Limb (tissue), 2 donors: Measurements from ENCODE around the gene RGL1.
"Not testable (repeated sequence)": the region's sequence is repeated elsewhere in the genome, so short reads cannot be mapped to it uniquely, and the experiment has no call there.

Experiments
- DNase-seq, 2 donors: peaks; one replicate each; pipeline ENCODE4 v3.0.0-alpha.2; 2016; ENCODE audit errors: extremely low spot score in 2 of 2

RGL1 gene

DNA sequence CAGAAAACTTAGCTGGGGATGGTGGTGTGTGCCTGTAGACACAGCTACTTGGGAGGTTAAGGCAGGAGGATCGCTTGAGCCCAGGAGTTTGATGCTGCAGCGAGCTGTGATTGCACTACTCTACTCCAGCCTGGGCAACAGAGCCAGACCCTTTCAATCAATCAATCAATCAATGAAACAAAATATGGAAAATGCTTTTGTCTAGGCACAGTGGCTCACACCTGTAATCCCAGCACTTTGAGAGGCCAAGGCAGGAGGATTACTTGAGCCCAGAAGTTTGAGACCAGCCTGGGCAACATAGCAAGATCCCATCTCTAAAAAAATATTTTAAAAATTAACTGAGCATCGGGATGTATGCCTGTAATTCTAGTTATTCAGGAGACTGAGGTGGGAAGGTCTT, 19.0 kb upstream of the RGL1 start:
- DNase-seq = not testable (repeated sequence)

DNA sequence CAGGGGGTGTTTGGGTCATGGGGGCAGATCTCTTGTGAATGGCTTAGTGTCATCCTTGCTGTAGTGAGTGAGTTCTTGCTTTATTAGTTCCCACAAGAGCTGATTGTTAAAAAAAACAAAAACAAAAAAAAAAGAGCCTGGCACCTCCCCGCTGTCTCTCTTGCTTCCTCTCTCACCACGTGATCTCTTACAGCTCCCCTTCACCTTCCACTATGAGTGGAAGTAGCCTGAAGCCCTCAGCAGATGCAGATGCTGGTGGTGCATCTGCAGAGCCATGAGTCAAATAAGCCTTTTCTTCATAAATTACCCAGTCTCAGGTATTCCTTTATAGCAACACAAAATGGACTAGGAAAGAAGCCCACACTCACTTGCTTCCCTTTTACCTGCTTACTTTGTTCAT, 17.2 kb upstream of the RGL1 start:
- DNase-seq = no peak

DNA sequence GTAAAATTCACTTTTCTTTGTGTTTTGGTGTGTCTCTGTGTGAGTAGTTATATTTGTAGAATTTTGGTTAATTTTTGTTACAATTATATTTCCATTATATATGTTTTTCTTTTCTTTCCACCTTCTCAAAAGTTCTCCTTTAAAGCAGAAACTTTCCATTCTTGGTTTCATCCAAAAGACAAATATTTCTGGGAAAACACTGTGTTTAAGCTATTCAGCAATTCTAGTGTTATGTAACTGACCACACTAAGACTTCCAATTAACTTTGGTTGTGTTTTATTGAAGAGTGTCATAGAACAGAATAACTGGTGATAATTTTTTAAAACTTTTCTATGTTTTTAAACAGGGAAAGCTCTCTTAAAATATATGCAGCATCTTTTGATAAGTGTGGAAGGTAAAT, 13.6 kb upstream of the RGL1 start:
- DNase-seq = no peak

DNA sequence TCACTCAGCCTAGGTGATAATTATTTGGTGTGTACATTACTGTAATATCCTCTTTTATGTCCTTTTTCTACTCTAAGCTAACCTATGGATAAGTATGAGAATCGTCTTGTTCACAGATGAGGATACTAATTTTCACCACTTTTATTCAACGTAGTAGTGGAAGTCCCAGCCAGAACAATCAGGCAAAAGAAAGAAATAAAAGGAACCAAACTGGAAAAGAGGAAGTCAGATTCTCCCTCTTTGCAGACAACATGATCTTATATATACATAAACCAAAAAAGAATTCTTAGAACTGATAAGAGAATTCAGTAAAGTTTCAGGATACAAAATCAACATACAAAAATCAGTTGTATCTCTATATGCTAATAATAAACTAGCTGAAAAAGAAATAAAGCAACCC, 12.6 kb upstream of the RGL1 start:
- DNase-seq = no peak

- no peak for DNase-seq
Measured at GRCh38 chr1:183794088-183794487, 10.8 kb upstream of the RGL1 start.

DNA sequence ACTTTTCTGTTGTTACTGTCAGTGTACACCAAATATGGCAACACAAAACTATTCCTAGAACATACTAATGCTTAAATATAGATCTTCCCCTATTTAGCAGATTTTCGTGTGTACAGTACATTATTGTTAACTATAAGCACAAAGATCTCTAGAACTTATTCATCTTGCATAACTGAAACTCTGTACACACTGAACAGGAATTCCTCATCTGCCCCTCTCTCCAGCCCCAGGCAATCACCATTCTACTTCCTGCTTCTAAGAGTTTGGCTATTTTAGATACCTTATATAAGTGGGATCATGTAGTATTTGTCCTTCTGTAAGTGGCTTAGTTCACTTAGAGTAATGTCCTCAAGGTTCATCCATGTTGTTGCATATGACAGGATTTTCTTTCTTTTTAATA, 4.5 kb upstream of the RGL1 start:
- DNase-seq = no peak

DNA sequence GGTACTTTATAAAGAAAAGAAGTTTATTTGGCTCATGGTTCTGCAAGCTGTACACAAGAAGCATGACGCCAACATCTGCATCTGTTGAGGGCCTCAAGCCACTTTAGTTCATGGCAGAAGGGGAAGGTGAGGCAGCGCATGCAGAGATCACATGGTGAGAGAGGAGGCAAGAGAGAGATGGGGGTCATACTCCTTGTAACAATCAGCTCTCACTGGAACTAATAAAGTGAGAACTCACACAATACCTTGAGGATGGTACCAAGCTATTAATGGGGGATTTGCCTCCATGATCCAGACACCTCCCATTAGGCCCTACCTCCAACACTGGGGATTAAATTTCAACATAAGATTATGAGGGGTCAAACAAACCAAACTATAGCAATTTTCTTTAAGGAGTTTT, 3.3 kb upstream of the RGL1 start:
- no peak for DNase-seq

DNA sequence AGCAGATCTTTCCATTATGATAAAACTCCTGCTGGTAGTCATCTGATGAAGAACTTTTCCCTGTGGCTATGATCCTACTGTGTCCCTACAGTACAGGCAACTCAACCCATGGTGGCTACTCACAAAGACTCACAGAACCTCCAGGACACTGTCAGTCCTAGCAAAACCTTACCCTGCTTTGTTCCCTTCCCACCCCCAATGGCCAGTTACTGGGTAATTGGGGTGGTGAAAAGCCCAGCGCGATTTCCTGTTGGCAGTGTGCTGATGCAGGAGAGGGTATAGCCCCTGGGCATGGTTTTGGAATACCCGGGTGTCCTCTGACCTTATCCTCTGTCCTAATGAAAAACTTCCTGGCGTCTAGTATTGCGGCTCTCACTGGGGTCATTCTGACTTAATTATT, 533 bp upstream of the RGL1 start:
- DNase-seq = no peak

DNA sequence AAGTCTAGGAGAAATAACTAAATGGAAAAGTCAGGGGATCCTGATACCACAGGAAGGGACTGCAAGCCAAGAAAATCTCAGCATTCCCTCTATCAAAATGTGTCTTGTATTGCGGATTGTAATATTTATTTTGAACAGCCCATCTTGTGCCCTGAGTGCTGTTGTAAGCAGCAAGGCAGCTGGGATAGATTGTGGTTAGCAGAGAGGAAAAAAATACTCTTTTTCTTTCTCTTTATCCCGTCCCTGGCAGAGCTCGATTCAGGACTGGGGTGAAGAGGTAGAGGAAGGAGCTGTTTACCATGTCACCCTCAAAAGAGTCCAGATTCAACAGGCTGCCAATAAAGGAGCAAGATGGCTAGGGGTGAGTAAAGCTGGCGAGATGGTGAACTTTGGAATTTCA, 1.2 kb downstream of the RGL1 start:
- DNase-seq = no peak

DNA sequence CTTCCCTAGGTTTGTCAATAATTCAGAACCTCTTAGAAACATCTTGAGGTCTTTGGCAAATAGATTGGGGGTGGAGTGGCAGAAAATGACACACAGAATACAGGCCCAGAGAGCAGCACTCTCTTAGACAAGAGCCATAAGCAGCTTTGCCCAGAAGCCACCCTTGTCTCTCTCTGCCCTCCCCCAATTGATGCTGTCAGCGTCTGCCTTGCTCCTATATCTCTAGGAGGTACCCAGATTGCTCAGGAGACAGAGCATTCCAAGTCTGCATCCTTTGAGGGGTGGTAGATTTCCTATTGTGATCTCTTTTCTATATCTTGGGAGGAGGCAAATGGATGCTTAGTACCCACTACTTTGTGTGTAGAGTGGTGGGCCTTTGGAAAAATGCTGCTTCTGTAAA, 1.8 kb downstream of the RGL1 start:
- no peak for DNase-seq

DNA sequence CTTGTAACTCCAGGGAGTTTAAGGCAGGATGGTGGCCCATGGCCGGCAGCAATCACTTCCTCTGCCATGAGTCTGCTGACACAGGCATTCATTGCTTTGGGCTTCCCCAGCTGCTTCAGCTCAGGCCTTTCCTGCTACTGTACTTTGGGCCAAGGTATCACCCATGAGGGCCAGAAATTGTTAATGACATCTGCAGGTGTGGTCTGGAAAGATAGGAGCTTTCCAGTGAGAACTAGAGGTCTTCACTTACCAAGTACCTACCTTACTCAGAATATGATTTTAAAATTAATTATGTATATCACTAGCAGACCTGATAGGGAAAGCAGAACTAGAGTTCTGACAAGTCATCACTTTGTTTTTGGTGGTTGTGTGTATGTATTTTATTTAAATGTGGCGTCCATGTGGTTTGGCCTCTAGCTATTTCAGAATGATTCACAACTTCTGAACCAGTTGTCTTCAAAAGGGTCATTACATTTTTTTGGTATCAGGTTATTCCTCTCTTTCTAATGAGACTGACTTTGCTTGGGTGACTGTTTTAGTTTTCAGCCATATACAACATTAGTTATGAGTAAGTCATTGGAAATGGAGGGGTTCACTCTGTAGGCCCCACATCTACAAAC, 2.7 kb downstream of the RGL1 start:
- DNase-seq = no peak

GRCh38 chr1:183808296-183809027, 3.5 kb downstream of the RGL1 start:
- DNase-seq = no peak

GRCh38 chr1:183810121-183810520, 5.2 kb downstream of the RGL1 start:
- no peak for DNase-seq

DNA sequence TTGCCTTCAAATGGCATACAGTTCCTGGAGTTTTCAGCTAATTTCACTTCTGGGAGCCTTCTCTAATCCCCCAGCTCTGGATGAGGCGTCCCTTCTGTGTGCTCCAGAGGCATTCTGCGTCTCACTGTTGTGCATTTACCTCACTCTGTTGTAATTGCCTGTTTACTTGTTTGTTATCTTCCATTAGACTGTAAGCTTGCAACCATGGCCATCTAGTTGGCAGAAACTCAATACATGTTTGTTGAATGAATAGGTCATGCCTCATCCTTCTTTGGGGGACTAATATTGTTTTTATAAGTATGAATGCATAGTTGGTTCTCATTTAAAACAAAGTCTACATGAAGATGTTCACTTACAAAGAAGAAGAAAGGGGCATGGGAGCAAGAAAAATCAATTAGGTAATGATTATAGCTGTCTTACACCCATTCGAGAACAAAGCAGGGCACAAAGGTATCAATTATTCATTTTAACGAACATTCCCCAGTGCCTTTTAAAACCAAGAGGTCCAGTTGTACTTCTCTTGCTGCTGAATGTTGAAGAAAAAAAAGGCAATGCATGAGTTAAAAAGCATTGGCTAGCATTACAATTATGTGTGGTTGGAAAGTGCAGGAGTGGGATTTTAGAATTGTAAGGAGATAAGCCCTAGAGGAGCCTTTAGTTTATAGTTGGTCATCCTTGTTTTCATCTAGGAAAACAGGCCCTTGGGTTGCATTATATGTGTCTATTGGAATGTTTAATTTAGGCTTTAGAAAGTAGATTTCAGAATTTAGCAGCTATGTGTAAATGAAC, 6.0 kb downstream of the RGL1 start:
- DNase-seq = no peak

DNA sequence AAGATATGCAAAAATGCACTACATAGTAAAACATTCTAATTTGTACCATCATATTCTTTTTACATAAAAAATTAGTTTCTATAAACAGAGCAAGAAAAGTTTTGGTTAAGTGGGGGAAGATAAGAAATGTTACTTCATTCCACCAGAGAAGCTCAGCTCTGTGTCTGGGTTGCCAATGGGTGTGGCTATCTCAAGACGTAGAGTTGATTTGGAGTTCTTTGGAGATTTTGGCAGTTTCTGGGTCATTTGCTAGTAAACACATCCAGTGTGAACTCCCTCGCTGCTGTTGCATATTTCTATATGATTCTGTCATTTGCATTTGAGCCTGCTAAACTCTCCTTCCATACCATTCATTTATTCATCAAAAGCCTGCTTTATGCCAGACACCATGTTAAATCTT, 7.2 kb downstream of the RGL1 start:
- no peak for DNase-seq

DNA sequence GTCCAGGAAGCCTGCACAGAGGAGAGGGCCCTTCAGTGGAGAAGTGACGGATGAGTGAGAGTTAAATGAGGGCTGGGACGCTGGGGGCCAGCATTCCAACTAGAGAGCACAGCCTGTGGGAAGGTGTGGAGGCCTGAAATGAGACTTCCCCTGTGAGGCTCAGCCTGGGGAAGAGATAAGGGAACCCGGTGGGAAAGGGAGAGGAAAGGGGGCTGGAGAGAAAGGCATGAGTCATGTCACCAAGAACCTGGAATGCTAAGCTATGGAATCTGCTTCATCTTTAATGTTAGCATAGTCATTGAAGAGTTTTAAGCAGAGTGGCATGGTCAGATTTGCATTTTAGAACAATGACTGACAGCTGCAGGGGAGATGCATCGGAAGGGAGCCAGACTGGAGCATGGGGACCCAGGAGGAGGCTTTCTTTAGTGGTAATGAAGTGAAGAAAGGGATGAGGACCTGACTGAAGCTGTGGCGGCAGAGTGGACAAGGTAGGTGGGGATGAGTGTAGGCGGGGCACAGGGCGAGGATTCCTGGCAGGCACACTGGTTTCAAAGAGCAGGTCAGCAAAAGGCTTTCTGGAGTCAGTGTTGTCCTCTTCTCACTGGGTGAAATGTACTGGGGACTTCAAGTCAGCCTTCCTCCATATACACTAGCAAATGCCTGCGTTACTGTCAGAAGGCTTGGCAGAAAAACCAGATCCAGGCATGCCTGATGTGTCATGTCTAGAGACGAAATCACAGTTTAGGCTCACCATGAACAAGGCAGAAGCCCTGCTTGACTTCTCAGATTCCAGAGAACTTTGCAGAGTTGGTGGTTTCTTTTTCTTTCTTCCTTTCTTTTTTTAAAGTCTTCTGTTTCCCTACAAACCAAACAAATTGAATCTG, 8.0 kb downstream of the RGL1 start:
- no peak for DNase-seq

GRCh38 chr1:183814121-183814681, 9.3 kb downstream of the RGL1 start:
- no peak for DNase-seq

- no peak for DNase-seq
Measured at GRCh38 chr1:183816110-183816509, 11.2 kb downstream of the RGL1 start.

DNA sequence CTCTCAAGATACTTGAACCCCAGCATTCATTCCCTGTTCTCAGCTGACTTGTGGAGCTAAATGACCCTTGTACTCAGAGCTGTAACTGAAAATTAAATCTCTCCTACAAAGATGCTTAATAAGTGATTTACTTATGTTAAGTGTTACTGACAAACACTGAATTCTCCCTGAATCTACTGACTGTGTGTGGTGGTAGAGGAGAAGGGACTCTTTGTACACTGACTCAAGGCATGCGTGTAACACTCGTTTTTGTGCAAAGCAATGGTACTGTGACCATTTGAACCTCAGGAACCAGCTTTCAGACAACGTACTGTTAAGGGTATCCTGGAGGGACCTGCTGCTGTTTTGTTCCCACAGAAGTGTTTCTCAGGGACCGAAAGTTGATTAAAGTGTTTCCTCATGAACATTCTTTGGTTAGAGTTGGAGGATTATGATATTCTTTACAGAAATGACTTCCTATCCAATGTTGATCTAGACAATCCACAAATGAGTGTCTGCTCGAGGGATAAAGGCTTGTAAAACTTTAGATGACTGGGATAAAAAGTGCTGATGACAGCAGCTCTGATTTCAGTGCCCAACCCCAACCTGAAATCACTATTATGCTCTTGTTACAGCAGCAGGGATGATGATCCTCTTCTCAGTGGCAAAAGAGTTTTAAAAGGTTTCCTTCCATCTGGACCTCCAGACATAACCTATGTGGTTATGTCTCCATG, 12.8 kb downstream of the RGL1 start:
- DNase-seq = no peak

- DNase-seq = no peak
Measured at GRCh38 chr1:183819059-183819458, 14.1 kb downstream of the RGL1 start.
